GM12891 (cell line): ENCODE results near the gene SPOCD1.
"Not testable (repeated sequence)": the region's sequence is repeated elsewhere in the genome, so short reads cannot be mapped to it uniquely, and the experiment has no call there.

Experiments used
- DNase-seq: peaks from one replicate; pipeline ENCODE4 v3.0.0; 2011; ENCODE audit warnings: low spot score; ENCODE audit not compliant: insufficient read length
- FAIRE-seq: peaks from 2 replicates; lab custom pipeline; 2011; peaks lifted over from hg19 to GRCh38; lab: Jason Lieb, UNC
- PAX5 ChIP-seq: IDR thresholded peaks from 2 replicates; pipeline ENCODE4 v1.6.1; 2011; ENCODE audit warnings: low read length, moderate library complexity, mild to moderate bottlenecking; ENCODE audit not compliant: insufficient read depth, severe bottlenecking
- POLR2A ChIP-seq: IDR thresholded peaks from 2 replicates; pipeline ENCODE4 v1.6.1; 2011; ENCODE audit warnings: low read depth, low read length, control low read depth
- POLR2AphosphoS5 ChIP-seq: IDR thresholded peaks from 2 replicates; pipeline ENCODE4 v1.6.1; 2011; ENCODE audit warnings: low read depth, low read length, control low read depth
- POU2F2 ChIP-seq: IDR thresholded peaks from 2 replicates; pipeline ENCODE4 v1.6.1; 2011; ENCODE audit warnings: low read depth, mild to moderate bottlenecking, control low read depth, low read length, moderate library complexity
- SPI1 ChIP-seq: IDR thresholded peaks from 2 replicates; pipeline ENCODE4 v1.6.1; 2011; ENCODE audit warnings: low read depth, low read length, control low read depth
- TAF1 ChIP-seq: IDR thresholded peaks from 2 replicates; pipeline ENCODE4 v1.6.1; 2011; ENCODE audit warnings: low read depth, low read length, control low read depth

SPOCD1 gene

GRCh38 chr1:31830065-31830464 is 14.2 kb upstream of the SPOCD1 start:
- FAIRE-seq: no peak

DNA sequence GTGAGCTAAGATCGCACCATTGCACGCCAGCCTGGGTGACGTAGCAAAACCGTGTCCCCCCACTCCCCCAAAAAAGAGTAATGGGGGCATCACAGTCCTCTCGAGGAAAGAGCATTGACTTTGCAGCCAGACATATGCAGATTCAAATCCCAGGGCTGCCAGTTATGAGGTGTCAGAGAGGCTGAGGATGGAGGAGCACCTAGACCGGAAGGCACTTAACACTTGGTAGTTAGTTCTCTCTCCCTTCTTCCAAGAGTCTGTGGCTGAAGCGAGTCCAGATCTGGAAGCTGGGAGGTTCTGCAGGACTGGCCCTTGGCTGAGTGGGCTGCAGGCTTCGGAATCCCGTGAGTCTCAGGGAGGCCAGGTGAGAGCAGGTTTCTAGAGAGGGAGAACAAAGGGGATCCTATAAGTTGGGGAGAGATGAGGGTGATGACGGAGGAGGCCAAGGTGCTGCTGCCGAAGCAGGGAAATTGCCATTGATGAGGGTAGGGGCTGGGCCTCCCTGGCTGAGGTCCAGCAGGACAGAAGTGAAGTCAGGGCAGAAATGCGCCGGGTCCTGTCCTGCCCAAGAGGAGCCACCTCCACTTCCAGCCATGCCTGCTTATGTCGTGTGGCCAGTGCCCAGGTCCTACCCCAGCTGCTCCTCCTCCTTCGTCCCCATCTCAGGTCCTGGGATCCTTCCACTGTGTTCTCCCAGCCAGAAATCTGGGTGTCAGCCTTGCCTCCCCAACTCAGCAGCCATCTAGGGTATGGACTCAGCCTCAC is 13.3 kb upstream of the SPOCD1 start:
- FAIRE-seq (no peak), DNase-seq (no peak)
- no peak for TF ChIP-seq TAF1
- TF ChIP-seq POLR2A: no peak
- no peak for TF ChIP-seq PAX5
- TF ChIP-seq POLR2AphosphoS5: no peak
- TF ChIP-seq POU2F2: no peak
- no peak for TF ChIP-seq SPI1

More at GRCh38 chr1:31830065-31830464, 14.2 kb upstream of the SPOCD1 start:
- TF ChIP-seq PAX5: no peak
- no peak for TF ChIP-seq POU2F2
- TF ChIP-seq TAF1: no peak
- no peak for TF ChIP-seq SPI1
- TF ChIP-seq POLR2AphosphoS5: no peak
- TF ChIP-seq POLR2A: no peak
- DNase-seq: no peak

DNA sequence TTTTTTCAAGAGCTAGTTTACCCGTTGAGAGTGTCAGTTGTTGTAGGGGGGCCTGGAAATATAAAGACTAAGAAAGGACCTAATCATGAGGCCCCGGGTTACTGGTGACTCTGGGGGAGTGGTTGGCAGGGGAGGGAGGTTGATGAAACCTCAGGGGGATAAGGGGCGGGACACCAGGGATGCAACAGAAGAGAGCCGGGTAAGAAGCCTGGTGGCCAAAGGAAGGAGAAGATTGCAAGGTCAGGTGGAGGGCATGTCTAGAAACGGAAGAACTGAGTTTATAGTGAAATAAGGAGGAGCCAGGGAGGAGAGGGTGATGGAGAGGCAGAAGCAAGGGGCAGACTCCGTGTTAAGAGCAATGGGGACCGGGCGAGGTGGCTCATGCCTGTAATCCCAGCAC is 12.5 kb upstream of the SPOCD1 start:
- TF ChIP-seq PAX5: no peak
- no peak for TF ChIP-seq SPI1
- no peak for TF ChIP-seq POLR2A
- no peak for TF ChIP-seq TAF1
- no peak for TF ChIP-seq POU2F2
- no peak for TF ChIP-seq POLR2AphosphoS5
- no peak for DNase-seq
- FAIRE-seq: peak; percentile 65

DNA sequence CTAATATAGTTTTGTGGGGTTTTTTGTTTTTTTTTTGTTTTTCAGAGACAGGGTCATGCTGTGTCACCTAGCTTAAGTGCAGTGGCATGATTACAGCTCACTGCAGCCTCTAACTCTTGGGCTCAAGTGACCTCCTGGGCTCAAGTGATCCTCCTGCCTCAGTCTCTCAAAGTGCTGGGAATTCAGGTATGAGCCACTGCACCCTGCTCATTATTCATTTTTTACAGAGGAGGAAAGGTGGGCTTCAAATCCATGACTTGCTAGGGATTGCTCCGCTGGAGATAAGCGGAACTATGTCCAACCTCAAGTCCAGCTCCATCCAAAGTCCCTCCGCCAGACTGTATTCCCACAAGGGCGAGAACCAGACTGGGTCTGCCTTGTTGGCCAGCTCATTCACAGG is 8.0 kb upstream of the SPOCD1 start:
- TF ChIP-seq POLR2A: no peak
- TF ChIP-seq PAX5: no peak
- no peak for TF ChIP-seq SPI1
- no peak for TF ChIP-seq POLR2AphosphoS5
- TF ChIP-seq POU2F2: no peak
- no peak for TF ChIP-seq TAF1
- DNase-seq: no peak
- FAIRE-seq: no peak

DNA sequence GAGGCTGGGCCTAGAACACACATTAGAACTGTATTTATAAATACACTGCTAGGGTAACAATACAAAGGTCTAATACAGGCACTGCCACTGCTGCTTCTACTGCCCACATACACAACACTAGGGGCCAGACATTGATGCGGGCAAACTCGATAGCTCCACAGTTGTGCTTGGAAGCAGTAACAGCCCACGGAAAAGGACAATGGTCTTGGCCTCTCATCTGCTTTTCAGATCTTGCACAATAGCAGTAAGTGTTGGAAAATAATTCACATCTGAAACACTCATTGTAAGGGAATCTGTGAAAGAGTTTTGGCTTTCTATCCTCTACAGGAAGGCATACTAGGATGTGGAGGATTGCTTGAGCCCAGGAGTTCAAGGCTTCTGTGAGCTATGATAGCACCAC is 6.9 kb upstream of the SPOCD1 start:
- DNase-seq: no peak
- FAIRE-seq: no peak
- no peak for TF ChIP-seq SPI1
- TF ChIP-seq POU2F2: no peak
- TF ChIP-seq TAF1: no peak
- TF ChIP-seq POLR2AphosphoS5: no peak
- TF ChIP-seq PAX5: no peak
- no peak for TF ChIP-seq POLR2A

- FAIRE-seq, DNase-seq: not testable (repeated sequence)
These were observed 4.4 kb upstream of the SPOCD1 start for GRCh38 chr1:31820196-31820595.

- no peak for FAIRE-seq
- TF ChIP-seq POLR2AphosphoS5: no peak
- no peak for TF ChIP-seq TAF1
- no peak for TF ChIP-seq PAX5
- TF ChIP-seq POU2F2: no peak
- TF ChIP-seq POLR2A: no peak
- DNase-seq: no peak
These were observed 2.4 kb upstream of the SPOCD1 start for GRCh38 chr1:31818206-31818605.

DNA sequence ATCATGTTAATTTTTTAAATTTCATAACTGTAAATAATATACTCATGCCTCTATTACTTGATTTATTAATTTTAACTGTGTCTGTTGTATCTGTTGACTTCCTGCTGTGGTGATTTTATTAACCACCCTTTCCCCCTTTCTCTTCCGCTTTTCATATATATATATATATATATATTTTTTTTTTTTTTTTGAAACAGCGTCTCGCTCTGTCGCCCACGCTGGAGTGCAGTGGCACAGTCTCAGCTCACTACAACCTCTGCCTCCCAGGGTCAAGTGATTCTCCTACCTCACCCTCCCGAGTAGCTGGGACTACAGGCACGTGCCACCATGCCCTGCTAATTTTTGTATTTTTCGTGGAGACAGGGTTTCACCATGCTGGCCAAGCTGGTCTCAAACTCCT is 1.1 kb upstream of the SPOCD1 start:
- DNase-seq, FAIRE-seq: not testable (repeated sequence)

DNA sequence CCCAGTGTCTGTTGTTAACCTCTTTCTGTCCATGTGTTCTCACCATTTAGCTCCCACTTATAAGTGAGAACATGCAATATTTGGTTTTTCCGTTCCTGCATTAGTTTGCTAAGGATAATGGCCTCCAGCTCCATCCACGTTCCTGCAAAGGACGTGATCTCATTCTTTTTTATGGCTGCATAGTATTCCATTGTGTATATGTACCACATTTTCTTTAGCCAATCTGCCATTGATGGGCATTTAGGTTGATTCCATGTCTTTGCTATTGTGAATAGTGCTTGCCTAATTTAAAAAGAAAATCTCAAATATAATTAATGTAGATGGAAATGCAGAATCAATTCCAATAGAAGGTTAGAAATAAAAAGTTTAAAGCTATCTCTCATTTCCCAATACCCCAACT is 679 bp upstream of the SPOCD1 start:
- FAIRE-seq, DNase-seq: not testable (repeated sequence)

DNA sequence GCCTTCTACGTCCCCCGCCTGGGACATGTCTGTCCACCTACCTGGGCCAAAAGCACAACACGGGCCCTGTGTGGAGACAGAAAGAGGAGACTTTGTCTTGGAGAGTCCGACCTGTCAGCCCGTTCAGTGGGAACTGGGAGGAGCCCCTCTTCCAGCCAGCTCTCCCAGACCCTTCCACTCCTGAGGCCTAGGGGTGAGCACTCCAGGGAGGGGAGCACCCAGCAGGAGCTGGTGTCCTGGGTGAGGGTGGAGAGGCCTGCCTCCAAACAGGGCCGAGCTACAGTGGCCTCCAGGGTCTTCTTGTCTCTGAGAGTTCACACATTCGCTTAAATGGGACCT is 546 bp downstream of the SPOCD1 start:
- FAIRE-seq: no peak
- no peak for DNase-seq

DNA sequence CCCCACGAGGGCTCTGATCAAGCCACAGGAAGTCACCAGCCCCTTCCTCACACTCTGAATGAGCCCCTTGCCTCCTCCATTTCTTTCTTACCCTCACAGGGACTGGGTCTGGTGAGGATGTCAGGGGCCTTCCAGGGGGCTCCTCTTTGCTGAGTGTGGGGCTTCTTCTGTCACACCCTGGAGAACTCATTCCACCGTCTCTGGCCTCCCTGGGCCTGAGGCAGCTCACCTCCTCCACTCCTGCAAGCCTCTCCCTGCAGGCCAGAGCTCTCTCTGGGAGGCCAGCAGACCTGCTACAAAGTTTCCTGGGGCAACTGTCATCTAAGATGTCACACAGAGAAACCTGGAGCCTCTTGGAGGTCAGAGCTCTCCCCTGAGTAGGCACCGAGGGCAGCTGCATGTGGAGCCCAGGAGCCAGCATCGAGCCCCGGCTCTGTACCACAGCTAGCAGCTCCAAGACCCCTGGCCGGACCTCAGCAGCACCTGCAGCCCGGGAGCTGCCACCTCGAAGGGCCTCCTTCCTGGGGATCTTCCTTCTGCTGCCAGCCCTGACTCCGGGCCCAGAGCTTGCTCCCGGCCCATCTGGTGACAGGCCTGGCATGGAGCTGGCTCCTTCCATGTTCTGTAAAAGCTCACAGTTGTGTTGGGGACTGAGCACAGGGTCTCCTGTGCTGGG is 1.1 kb downstream of the SPOCD1 start:
- DNase-seq (no peak), FAIRE-seq (no peak)
- TF ChIP-seq PAX5 (no peak), TAF1 (no peak), POU2F2 (no peak), POLR2A (no peak), POLR2AphosphoS5 (no peak), SPI1 (no peak)

More for the DNA sequence above, 546 bp downstream of the SPOCD1 start:
- TF ChIP-seq POLR2A (no peak), PAX5 (no peak), SPI1 (no peak), TAF1 (no peak), POLR2AphosphoS5 (no peak), POU2F2 (no peak)
